ENCODE measurements around the gene EGFR.

DNA sequence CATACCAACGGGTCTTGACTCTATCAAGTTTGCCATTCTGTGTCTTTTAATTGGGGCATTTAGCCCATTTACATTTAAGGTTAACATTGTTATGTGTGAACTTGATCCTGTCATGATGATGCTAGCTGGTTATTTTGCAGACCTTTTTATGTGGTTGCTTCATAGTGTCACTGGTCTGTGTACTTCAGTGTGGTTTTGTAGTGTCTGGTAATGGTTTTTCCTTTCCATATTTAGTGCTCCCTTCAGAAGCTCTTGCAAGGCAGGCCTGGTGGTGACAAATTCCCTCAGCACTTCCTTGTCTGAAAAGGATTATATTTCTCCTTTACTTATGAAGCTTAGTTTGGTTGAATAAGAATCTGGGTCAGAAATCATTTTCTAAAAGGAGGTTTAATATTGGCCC, 211.2 kb downstream of the EGFR start:
- TF ChIP-seq, protein P1, sequence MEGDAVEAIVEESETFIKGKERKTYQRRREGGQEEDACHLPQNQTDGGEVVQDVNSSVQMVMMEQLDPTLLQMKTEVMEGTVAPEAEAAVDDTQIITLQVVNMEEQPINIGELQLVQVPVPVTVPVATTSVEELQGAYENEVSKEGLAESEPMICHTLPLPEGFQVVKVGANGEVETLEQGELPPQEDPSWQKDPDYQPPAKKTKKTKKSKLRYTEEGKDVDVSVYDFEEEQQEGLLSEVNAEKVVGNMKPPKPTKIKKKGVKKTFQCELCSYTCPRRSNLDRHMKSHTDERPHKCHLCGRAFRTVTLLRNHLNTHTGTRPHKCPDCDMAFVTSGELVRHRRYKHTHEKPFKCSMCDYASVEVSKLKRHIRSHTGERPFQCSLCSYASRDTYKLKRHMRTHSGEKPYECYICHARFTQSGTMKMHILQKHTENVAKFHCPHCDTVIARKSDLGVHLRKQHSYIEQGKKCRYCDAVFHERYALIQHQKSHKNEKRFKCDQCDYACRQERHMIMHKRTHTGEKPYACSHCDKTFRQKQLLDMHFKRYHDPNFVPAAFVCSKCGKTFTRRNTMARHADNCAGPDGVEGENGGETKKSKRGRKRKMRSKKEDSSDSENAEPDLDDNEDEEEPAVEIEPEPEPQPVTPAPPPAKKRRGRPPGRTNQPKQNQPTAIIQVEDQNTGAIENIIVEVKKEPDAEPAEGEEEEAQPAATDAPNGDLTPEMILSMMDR (IDR thresholded peaks at IDR 0.05): no peak
- TF ChIP-seq EP300 (IDR thresholded peaks at IDR 0.05): no peak
